HCT116 (cell line): ENCODE measurements around the gene CD44. TPM values are rescaled to one million over a fixed set of nuclear protein-coding genes. Genes with fewer than 3 reads are reported as not detected.

ENCODE experiments used
- ATAC-seq: fragments of 200-7000 bp; cut with Tn5 transposase; 2 replicates; pipeline ENCODE4 v1.9.1; 2020; ENCODE audit warnings: mild to moderate bottlenecking, moderate library complexity
- BruUV-seq: library from RNA; stranded (reverse); fragments of 400-500 nt; replicated peaks from 2 replicates; lab custom pipeline; 2021; lab: Mats Ljungman, UMichigan
- CTCF ChIA-PET: fragments of 300-600 bp; sonication (Branson Sonifier 250); formaldehyde crosslinking; loops from one replicate; lab custom pipeline; 2021; ENCODE audit warnings: antibody characterized with exemption; lab: Charles Lee
- POLR2A ChIA-PET: fragments of 300-600, 350-600 bp; sonication (Branson Sonifier 250); formaldehyde crosslinking; loops from one replicate; lab custom pipeline; 2021; ENCODE audit warnings: antibody characterized with exemption; lab: Charles Lee
- RAD21 ChIA-PET, 2 experiments: fragments of 300-600 bp; sonication (Branson Sonifier 250); formaldehyde crosslinking; loops; one replicate each; lab custom pipeline; 2023; ENCODE audit warnings: low total read pairs in 2 of 2; ENCODE audit not compliant: uncharacterized antibody in 2 of 2, unreplicated experiment in 2 of 2, low non-redundant PET in 1 of 2; lab: Charles Lee
- DNase-seq: peaks from one replicate; pipeline ENCODE4 v3.0.0-alpha.2; 2010; ENCODE audit warnings: low read depth, low spot score
- H2AFZ ChIP-seq: fragments of 200-600 bp; shearing (Covaris generic), sonication (generic); 2 replicates; pipeline ENCODE4 v1.6.1; 2017; ENCODE audit warnings: low read depth, mixed run types, mixed read lengths, antibody characterized with exemption, low read length; ENCODE audit not compliant: poor library complexity, severe bottlenecking
- H3K27ac ChIP-seq: 2 replicates; pipeline ENCODE4 v1.5.1; 2012; ENCODE audit warnings: low read depth, low read length
- H3K27me3 ChIP-seq: fragments of 200-600 bp; sonication (generic); 2 replicates; pipeline ENCODE4 v1.6.1; 2016; ENCODE audit warnings: mixed run types, low read length, mixed read lengths; ENCODE audit not compliant: insufficient read depth
- H3K36me3 ChIP-seq, 2 experiments: fragments of 200-500 bp in 1 of 2; fragments of 200-600 bp in 1 of 2; sonication (Bioruptor generic) in 1 of 2; sonication (generic) in 1 of 2; 2 replicates each; pipeline versions ENCODE4 v1.5.1 to v1.6.1; 2014 to 2016; ENCODE audit warnings: low read length in 2 of 2, inconsistent platforms in 1 of 2, mixed read lengths in 1 of 2, mixed run types in 1 of 2; ENCODE audit not compliant: insufficient read depth in 2 of 2, control insufficient read depth in 1 of 2
- H3K4me1 ChIP-seq, 2 experiments: fragments of 200-600 bp in 1 of 2; sonication (generic) in 1 of 2; 2 replicates each; pipeline versions ENCODE4 v1.5.1 to v1.6.1; 2012 to 2017; ENCODE audit warnings: low read length in 2 of 2, inconsistent platforms in 1 of 2, mild to moderate bottlenecking in 1 of 2, mixed read lengths in 1 of 2, mixed run types in 1 of 2, moderate library complexity in 1 of 2; ENCODE audit not compliant: insufficient read depth in 2 of 2, control insufficient read depth in 1 of 2
- H3K4me2 ChIP-seq: fragments of 200-600 bp; sonication (generic); 2 replicates; pipeline ENCODE4 v1.6.1; 2017; ENCODE audit warnings: mixed run types, low read length, mixed read lengths
- H3K4me3 ChIP-seq, 2 experiments: fragments of 200-600 bp in 1 of 2; sonication (generic) in 1 of 2; replicated peaks in 1 of 2; 2 replicates each; pipeline ENCODE4 v1.5.1; 2011 to 2016; ENCODE audit warnings: low read length in 2 of 2, control low read depth in 1 of 2, low read depth in 1 of 2, mild to moderate bottlenecking in 1 of 2, mixed read lengths in 1 of 2, mixed run types in 1 of 2
- H3K79me2 ChIP-seq: fragments of 200-600 bp; sonication (generic); 2 replicates; pipeline ENCODE4 v1.6.1; 2017; ENCODE audit warnings: mild to moderate bottlenecking, mixed run types, low read length, moderate library complexity, mixed read lengths; ENCODE audit not compliant: insufficient read depth
- H3K9ac ChIP-seq: fragments of 200-600 bp; sonication (generic); 2 replicates; pipeline ENCODE4 v1.6.1; 2016; ENCODE audit warnings: low read length, mixed read lengths
- H3K9me2 ChIP-seq: fragments of 200-600 bp; sonication (generic), shearing (Covaris generic); 2 replicates; pipeline ENCODE4 v1.6.1; 2017; ENCODE audit warnings: mixed run types, mild to moderate bottlenecking, moderate library complexity; ENCODE audit not compliant: insufficient read depth
- H3K9me3 ChIP-seq, 2 experiments: fragments of 200-500 bp in 1 of 2; fragments of 200-600 bp in 1 of 2; sonication (Bioruptor generic) in 1 of 2; sonication (generic) in 1 of 2; 2 replicates each; pipeline ENCODE4 v1.6.1; 2014 to 2017; ENCODE audit warnings: low read length in 2 of 2, mixed read lengths in 2 of 2, inconsistent platforms in 1 of 2, low read depth in 1 of 2, mild to moderate bottlenecking in 1 of 2, mixed run types in 1 of 2, moderate library complexity in 1 of 2; ENCODE audit not compliant: control insufficient read depth in 1 of 2, insufficient read depth in 1 of 2
- H4K20me1 ChIP-seq: fragments of 200-600 bp; sonication (generic), shearing (Covaris generic); 2 replicates; pipeline ENCODE4 v1.6.1; 2017; ENCODE audit warnings: mixed run types, mild to moderate bottlenecking, moderate library complexity; ENCODE audit not compliant: insufficient read depth
- EGR1 ChIP-seq: IDR thresholded peaks from 2 replicates; pipeline ENCODE4 v1.6.1; 2012; ENCODE audit warnings: low read depth
- ELF1 ChIP-seq: IDR thresholded peaks from 2 replicates; pipeline ENCODE4 v1.6.1; 2012; ENCODE audit warnings: low read depth, borderline replicate concordance
- EZH2 ChIP-seq: fragments of 200-600 bp; sonication (generic); IDR thresholded peaks from 2 replicates; pipeline ENCODE4 v1.6.1; 2017; ENCODE audit warnings: antibody characterized with exemption, mixed run types
- EZH2phosphoT487 ChIP-seq: fragments of 200-600 bp; IDR thresholded peaks from 2 replicates; pipeline ENCODE4 v1.6.1; 2018; ENCODE audit warnings: antibody characterized with exemption, borderline replicate concordance
- JUND ChIP-seq: IDR thresholded peaks from 2 replicates; pipeline ENCODE4 v1.6.1; 2012
- MAX ChIP-seq: IDR thresholded peaks from 2 replicates; pipeline ENCODE4 v1.6.1; 2012
- POLR2A ChIP-seq: IDR thresholded peaks from 2 replicates; pipeline ENCODE4 v1.7.0; 2011; ENCODE audit warnings: borderline replicate concordance; ENCODE audit not compliant: insufficient read depth, insufficient read length; ENCODE audit errors: extremely low read depth
- POLR2AphosphoS5 ChIP-seq: IDR thresholded peaks from 2 replicates; pipeline ENCODE4 v1.6.1; 2011; ENCODE audit warnings: mild to moderate bottlenecking, low read depth, low read length, moderate library complexity
- REST ChIP-seq: IDR thresholded peaks from 2 replicates; pipeline ENCODE4 v1.6.1; 2012; ENCODE audit warnings: low read depth
- SIN3A ChIP-seq: IDR thresholded peaks from 2 replicates; pipeline ENCODE4 v1.6.1; 2012; ENCODE audit warnings: low read depth
- SP1 ChIP-seq: IDR thresholded peaks from 2 replicates; pipeline ENCODE4 v1.6.1; 2012; ENCODE audit warnings: low read depth
- TCF7L2 ChIP-seq: IDR thresholded peaks from 2 replicates; pipeline ENCODE4 v1.7.0; 2011; ENCODE audit warnings: borderline replicate concordance, inconsistent platforms; ENCODE audit not compliant: insufficient read depth, insufficient read length; ENCODE audit errors: extremely low read depth
- YY1 ChIP-seq: IDR thresholded peaks from 2 replicates; pipeline ENCODE4 v1.6.1; 2011; ENCODE audit warnings: low read length, low read depth, moderate library complexity, mild to moderate bottlenecking; ENCODE audit not compliant: insufficient replicate concordance; ENCODE audit errors: extremely low read depth
- ZFX ChIP-seq: fragments of 450-650 bp; IDR thresholded peaks from 2 replicates; pipeline ENCODE4 v1.6.1; 2017
- ZNF274 ChIP-seq: fragments of 200-500 bp; sonication (Bioruptor generic); IDR thresholded peaks from 2 replicates; pipeline ENCODE4 v1.6.1; 2014; ENCODE audit warnings: mild to moderate bottlenecking, low read depth, low read length, inconsistent platforms
- intact Hi-C: fragments of 100-400 bp; cut with micrococcal nuclease; formaldehyde crosslinking; loops from 2 replicates; pipeline ENCODE4 v1.10.0; 2022
- total RNA-seq: library from RNA; stranded (reverse); gene quantifications from one replicate; pipeline ENCODE4 v1.2.1, GENCODE V29; 2021; ENCODE audit not compliant: unreplicated experiment

Gene CD44
- total RNA-seq, 1 experiment from 2014 or later = 742 TPM

GRCh38 chr11:35247863-35248262 lies 108.9 kb downstream of the CD44 start (continued):
- TF ChIP-seq YY1 (no peak), ZFX (no peak), TCF7L2 (no peak)

GRCh38 chr11:35248558-35249323 lies 109.8 kb downstream of the CD44 start:
- POLR2A ChIA-PET = no interaction called here
- Histone ChIP-seq H3K9ac (no peak overlapping the region), H3K9me2 (no peaks in the 10 kb centered on the region), H4K20me1 (no peaks in the 10 kb centered on the region), H3K4me1 (no peaks in the 10 kb centered on the region), H3K27ac (no peak overlapping the region), H3K4me2 (no peak overlapping the region), H3K36me3 (no peaks in the 10 kb centered on the region), H3K27me3 (no peaks in the 10 kb centered on the region), H2AFZ (no peak overlapping the region), H3K9me3 (peaks cover 5 to 8% of the 10 kb centered on the region in 2 experiments; a peak in 2 of 4 replicates), H3K79me2 (no peaks in the 10 kb centered on the region), H3K4me3 (no peak overlapping the region)
- RAD21 ChIA-PET = no interaction called here
- intact Hi-C loops = no loop called here
- no TSS peak for BruUV-seq
- no peak for TF ChIP-seq YY1
- TF ChIP-seq SP1 = no peak
- TF ChIP-seq POLR2AphosphoS5 = no peak
- TF ChIP-seq ZFX = no peak
- no peak for TF ChIP-seq JUND
- TF ChIP-seq SIN3A = no peak
- TF ChIP-seq POLR2A = no peak
- no peak for TF ChIP-seq ZNF274
- TF ChIP-seq EZH2phosphoT487 = no peak
- no peak for TF ChIP-seq EZH2
- TF ChIP-seq MAX = no peak
- no peak for TF ChIP-seq REST
- TF ChIP-seq EGR1 = no peak
- no peak for TF ChIP-seq ELF1
- CTCF ChIA-PET = no interaction called here
- DNase-seq = no peak
- ATAC-seq = no peak
